KMS-11 (cell line): Measurements from ENCODE around the gene MPPED2.

Experiments
- H2AFZ ChIP-seq: fragments of 200-600 bp; sonication (generic); 2 replicates; pipeline ENCODE4 v1.6.1; 2016; ENCODE audit warnings: antibody characterized with exemption, mixed run types, low read depth
- H3K27ac ChIP-seq: fragments of 200-600 bp; sonication (generic); 2 replicates; pipeline ENCODE4 v1.6.1; 2016; ENCODE audit warnings: mild to moderate bottlenecking, mixed run types
- H3K27me3 ChIP-seq: fragments of 200-600 bp; sonication (generic); 2 replicates; pipeline ENCODE4 v1.6.1; 2017; ENCODE audit warnings: mild to moderate bottlenecking, low read depth, mixed run types, moderate library complexity; ENCODE audit not compliant: insufficient read depth
- H3K36me3 ChIP-seq: fragments of 200-600 bp; sonication (generic); 2 replicates; pipeline ENCODE4 v1.6.1; 2017; ENCODE audit warnings: mild to moderate bottlenecking, mixed run types; ENCODE audit not compliant: insufficient read depth
- H3K4me1 ChIP-seq: fragments of 200-600 bp; sonication (generic); 2 replicates; pipeline ENCODE4 v1.6.1; 2016; ENCODE audit warnings: mild to moderate bottlenecking, low read depth, mixed run types; ENCODE audit not compliant: poor library complexity, severe bottlenecking
- H3K4me2 ChIP-seq: fragments of 200-600 bp; sonication (generic); 2 replicates; pipeline ENCODE4 v1.7.0; 2016; ENCODE audit warnings: mild to moderate bottlenecking, mixed run types
- H3K4me3 ChIP-seq: fragments of 200-600 bp; sonication (generic); IDR thresholded peaks from 2 replicates; pipeline ENCODE4 v1.6.1; 2017; ENCODE audit warnings: low read depth, low read length, mixed read lengths; ENCODE audit not compliant: insufficient read depth
- H3K79me2 ChIP-seq: fragments of 200-600 bp; sonication (generic); 2 replicates; pipeline ENCODE4 v1.6.1; 2016; ENCODE audit warnings: low read depth, mixed run types; ENCODE audit not compliant: insufficient read depth
- H3K9ac ChIP-seq: fragments of 200-600 bp; sonication (generic); 2 replicates; pipeline ENCODE4 v1.6.1; 2016; ENCODE audit warnings: mild to moderate bottlenecking, mixed run types
- H4K20me1 ChIP-seq: fragments of 200-600 bp; sonication (generic); 2 replicates; pipeline ENCODE4 v1.6.1; 2016; ENCODE audit warnings: mild to moderate bottlenecking, mixed run types; ENCODE audit not compliant: insufficient read depth
- CTCF ChIP-seq: fragments of 200-600 bp; sonication (generic); conservative IDR thresholded peaks from 2 replicates; pipeline ENCODE4 v1.6.1; 2017; ENCODE audit warnings: low read depth, mild to moderate bottlenecking, antibody characterized with exemption, low read length, moderate library complexity, mixed read lengths

Gene MPPED2

GRCh38 chr11:30522536-30523243, 63.5 kb downstream of the MPPED2 start:
- no peak for TF ChIP-seq CTCF
- Histone ChIP-seq H2AFZ (no peak overlapping the region), H3K36me3 (no peaks in the 10 kb centered on the region), H3K27me3 (no peaks in the 10 kb centered on the region), H3K4me1 (no peaks in the 10 kb centered on the region), H3K27ac (no peak overlapping the region), H3K4me2 (no peak overlapping the region), H4K20me1 (no peaks in the 10 kb centered on the region), H3K79me2 (no peaks in the 10 kb centered on the region), H3K9ac (no peak overlapping the region), H3K4me3 (no peak overlapping the region)

- H3K27ac ChIP-seq: no peak overlapping the region
- no peak overlapping the region for H3K4me3 ChIP-seq
- H3K4me2 ChIP-seq: no peak overlapping the region
- no peaks in the 10 kb centered on the region for H3K79me2 ChIP-seq
- no peak overlapping the region for H2AFZ ChIP-seq
- H3K36me3 ChIP-seq: no peaks in the 10 kb centered on the region
- no peak for TF ChIP-seq CTCF
- no peaks in the 10 kb centered on the region for H3K4me1 ChIP-seq
- H4K20me1 ChIP-seq: no peaks in the 10 kb centered on the region
- no peak overlapping the region for H3K9ac ChIP-seq
- no peaks in the 10 kb centered on the region for H3K27me3 ChIP-seq
These were observed 64.7 kb downstream of the MPPED2 start for GRCh38 chr11:30521297-30522071.

- no peaks in the 10 kb centered on the region for H3K79me2 ChIP-seq
- H4K20me1 ChIP-seq: no peaks in the 10 kb centered on the region
- H3K36me3 ChIP-seq: no peaks in the 10 kb centered on the region
- H3K9ac ChIP-seq: no peak overlapping the region
- no peak overlapping the region for H3K4me2 ChIP-seq
- H3K4me3 ChIP-seq: no peak overlapping the region
- H3K27ac ChIP-seq: no peak overlapping the region
- H3K27me3 ChIP-seq: no peaks in the 10 kb centered on the region
- no peak for TF ChIP-seq CTCF
- no peak overlapping the region for H2AFZ ChIP-seq
- no peaks in the 10 kb centered on the region for H3K4me1 ChIP-seq
These were observed 73.1 kb downstream of the MPPED2 start for GRCh38 chr11:30513087-30513486.

- no peaks in the 10 kb centered on the region for H3K27me3 ChIP-seq
- no peak overlapping the region for H3K4me3 ChIP-seq
- no peak for TF ChIP-seq CTCF
- no peaks in the 10 kb centered on the region for H3K79me2 ChIP-seq
- no peak overlapping the region for H2AFZ ChIP-seq
- no peak overlapping the region for H3K9ac ChIP-seq
- no peaks in the 10 kb centered on the region for H3K4me1 ChIP-seq
- no peak overlapping the region for H3K27ac ChIP-seq
- no peaks in the 10 kb centered on the region for H3K36me3 ChIP-seq
- H4K20me1 ChIP-seq: no peaks in the 10 kb centered on the region
- no peak overlapping the region for H3K4me2 ChIP-seq
These were observed 74.7 kb downstream of the MPPED2 start for GRCh38 chr11:30511408-30511807.
